ENCODE results near the gene APOBEC4. TPM values are rescaled to one million over a fixed set of nuclear protein-coding genes. Genes with fewer than 3 reads are reported as not detected.
A peak's percentile ranks its signal among the peaks of the same experiment; 100 is the strongest.

The APOBEC4 gene
- total RNA-seq, 2 experiments from 2014 or later: not detected

GRCh38 chr1:183609759-183610452 lies 43.2 kb downstream of the APOBEC4 start:
- Mint-ChIP-seq H3K36me3 (ENCODE audit: low read depth) (no peaks in the 10 kb centered on the region), H3K9me3 (no peaks in the 10 kb centered on the region), H3K4me1 (ENCODE audit: low read depth) (no peaks in the 10 kb centered on the region), H3K27me3 (ENCODE audit: low read depth) (peaks cover 6% of the 10 kb centered on the region), H3K4me3 (no peak overlapping the region), H3K27ac (no peak overlapping the region)
- DNase-seq: no peak
- CTCF ChIA-PET: interaction anchor here (1.2 kb wide), 1 partner anchor 19 kb away, joined by 3 read pairs; no protein-coding TSS in a partner anchor
- intact Hi-C loops (cut with micrococcal nuclease): no loop called here

GRCh38 chr1:183609313-183609712 lies 43.8 kb downstream of the APOBEC4 start:
- Mint-ChIP-seq H3K4me1 (ENCODE audit: low read depth) (no peaks in the 10 kb centered on the region), H3K27ac (no peak overlapping the region), H3K9me3 (no peaks in the 10 kb centered on the region), H3K4me3 (no peak overlapping the region), H3K27me3 (ENCODE audit: low read depth) (peaks cover 6% of the 10 kb centered on the region), H3K36me3 (ENCODE audit: low read depth) (no peaks in the 10 kb centered on the region)
- CTCF ChIA-PET: interaction anchor here (1.2 kb wide), 1 partner anchor 19 kb away, joined by 3 read pairs; no protein-coding TSS in a partner anchor
- peak; percentile 40 for DNase-seq
- intact Hi-C loops (cut with micrococcal nuclease): no loop called here

- Mint-ChIP-seq H3K9me3 (no peaks in the 10 kb centered on the region), H3K4me1 (ENCODE audit: low read depth) (no peaks in the 10 kb centered on the region), H3K27ac (no peak overlapping the region), H3K4me3 (no peak overlapping the region), H3K27me3 (ENCODE audit: low read depth) (peaks cover 6% of the 10 kb centered on the region), H3K36me3 (ENCODE audit: low read depth) (no peaks in the 10 kb centered on the region)
- CTCF ChIA-PET: interaction anchor here (1.2 kb wide), 1 partner anchor 78 kb away, joined by 4 read pairs; no protein-coding TSS in a partner anchor
- intact Hi-C loops (cut with micrococcal nuclease): no loop called here
- no peak for DNase-seq
Measured at GRCh38 chr1:183607322-183607980, 45.7 kb downstream of the APOBEC4 start.

GRCh38 chr1:183605904-183606303 lies 47.2 kb downstream of the APOBEC4 start:
- CTCF ChIA-PET: interaction anchor here (0.6 kb wide), 1 partner anchor 34 kb away, joined by 4 read pairs; no protein-coding TSS in a partner anchor
- Mint-ChIP-seq H3K27me3 (ENCODE audit: low read depth) (peaks cover 6% of the 10 kb centered on the region), H3K27ac (no peak overlapping the region), H3K4me3 (no peak overlapping the region), H3K4me1 (ENCODE audit: low read depth) (no peaks in the 10 kb centered on the region), H3K36me3 (ENCODE audit: low read depth) (no peaks in the 10 kb centered on the region), H3K9me3 (no peaks in the 10 kb centered on the region)
- intact Hi-C loops (cut with micrococcal nuclease): no loop called here
- no peak for DNase-seq

- no peaks in the 10 kb centered on the region for H3K4me1 Mint-ChIP-seq (ENCODE audit: low read depth)
- DNase-seq: no peak
- no peak overlapping the region for H3K4me3 Mint-ChIP-seq
- H3K9me3 Mint-ChIP-seq: no peaks in the 10 kb centered on the region
- no peak overlapping the region for H3K27ac Mint-ChIP-seq
- intact Hi-C loops (cut with micrococcal nuclease): no loop called here
- no peaks in the 10 kb centered on the region for H3K36me3 Mint-ChIP-seq (ENCODE audit: low read depth)
- CTCF ChIA-PET: interaction anchor here (1.0 kb wide), 1 partner anchor 50 kb away, joined by 3 read pairs; no protein-coding TSS in a partner anchor
- H3K27me3 Mint-ChIP-seq (ENCODE audit: low read depth): peaks cover 2% of the 10 kb centered on the region
Measured at GRCh38 chr1:183604815-183605214, 48.3 kb downstream of the APOBEC4 start.

- Mint-ChIP-seq H3K36me3 (ENCODE audit: low read depth) (no peaks in the 10 kb centered on the region), H3K27me3 (ENCODE audit: low read depth) (peaks cover 2% of the 10 kb centered on the region), H3K27ac (no peak overlapping the region), H3K9me3 (no peaks in the 10 kb centered on the region), H3K4me1 (ENCODE audit: low read depth) (no peaks in the 10 kb centered on the region), H3K4me3 (no peak overlapping the region)
- no peak for DNase-seq
- CTCF ChIA-PET: interaction anchor here (1.0 kb wide), 1 partner anchor 50 kb away, joined by 3 read pairs; no protein-coding TSS in a partner anchor
- intact Hi-C loops (cut with micrococcal nuclease): no loop called here
Measured at GRCh38 chr1:183604038-183604808, 48.9 kb downstream of the APOBEC4 start.

GRCh38 chr1:183602510-183602909 lies 50.6 kb downstream of the APOBEC4 start:
- H3K36me3 Mint-ChIP-seq (ENCODE audit: low read depth): no peaks in the 10 kb centered on the region
- no peaks in the 10 kb centered on the region for H3K9me3 Mint-ChIP-seq
- intact Hi-C loops (cut with micrococcal nuclease): no loop called here
- no peak overlapping the region for H3K4me3 Mint-ChIP-seq
- CTCF ChIA-PET: interaction anchor here (1.0 kb wide), 1 partner anchor 314 kb away, joined by 3 read pairs; no protein-coding TSS in a partner anchor
- H3K27me3 Mint-ChIP-seq (ENCODE audit: low read depth): no peaks in the 10 kb centered on the region
- peaks cover 7% of the 10 kb centered on the region for H3K4me1 Mint-ChIP-seq (ENCODE audit: low read depth)
- no peak for DNase-seq
- no peak overlapping the region for H3K27ac Mint-ChIP-seq

GRCh38 chr1:183600634-183601033 lies 52.5 kb downstream of the APOBEC4 start:
- CTCF ChIA-PET: interaction anchor here (0.9 kb wide), 1 partner anchor 85 kb away, joined by 3 read pairs; no protein-coding TSS in a partner anchor
- no peaks in the 10 kb centered on the region for H3K9me3 Mint-ChIP-seq
- DNase-seq: no peak
- no peak overlapping the region for H3K27ac Mint-ChIP-seq
- intact Hi-C loops (cut with micrococcal nuclease): no loop called here
- H3K27me3 Mint-ChIP-seq (ENCODE audit: low read depth): no peaks in the 10 kb centered on the region
- no peaks in the 10 kb centered on the region for H3K36me3 Mint-ChIP-seq (ENCODE audit: low read depth)
- H3K4me3 Mint-ChIP-seq: no peak overlapping the region
- H3K4me1 Mint-ChIP-seq (ENCODE audit: low read depth): peaks cover 7% of the 10 kb centered on the region

GRCh38 chr1:183600136-183600535 lies 53.0 kb downstream of the APOBEC4 start:
- Mint-ChIP-seq H3K27ac (no peak overlapping the region), H3K4me3 (no peak overlapping the region), H3K4me1 (ENCODE audit: low read depth) (peaks cover 7% of the 10 kb centered on the region), H3K27me3 (ENCODE audit: low read depth) (no peaks in the 10 kb centered on the region), H3K36me3 (ENCODE audit: low read depth) (no peaks in the 10 kb centered on the region), H3K9me3 (no peaks in the 10 kb centered on the region)
- intact Hi-C loops (cut with micrococcal nuclease): no loop called here
- CTCF ChIA-PET: interaction anchor here (0.9 to 1.3 kb wide), 2 partner anchors 84 to 85 kb away, joined by 3 to 4 read pairs; no protein-coding TSS in a partner anchor
- DNase-seq: no peak

GRCh38 chr1:183598386-183598785 lies 54.7 kb downstream of the APOBEC4 start:
- H3K27me3 Mint-ChIP-seq (ENCODE audit: low read depth): no peaks in the 10 kb centered on the region
- no peak overlapping the region for H3K4me3 Mint-ChIP-seq
- no peak overlapping the region for H3K27ac Mint-ChIP-seq
- peaks cover 11% of the 10 kb centered on the region for H3K4me1 Mint-ChIP-seq (ENCODE audit: low read depth)
- H3K9me3 Mint-ChIP-seq: no peaks in the 10 kb centered on the region
- intact Hi-C loops (cut with micrococcal nuclease): no loop called here
- H3K36me3 Mint-ChIP-seq (ENCODE audit: low read depth): no peaks in the 10 kb centered on the region
- CTCF ChIA-PET: interaction anchor here (0.7 to 1.1 kb wide), 4 partner anchors 24 to 432 kb away, joined by 3 to 6 read pairs (median 4); no protein-coding TSS in a partner anchor
- DNase-seq: peak; percentile 27

GRCh38 chr1:183597656-183598347 lies 55.3 kb downstream of the APOBEC4 start:
- no peak overlapping the region for H3K27ac Mint-ChIP-seq
- no peaks in the 10 kb centered on the region for H3K27me3 Mint-ChIP-seq (ENCODE audit: low read depth)
- CTCF ChIA-PET: interaction anchor here (0.7 kb wide), 1 partner anchor 379 kb away, joined by 3 read pairs; no protein-coding TSS in a partner anchor
- no peaks in the 10 kb centered on the region for H3K9me3 Mint-ChIP-seq
- no peak overlapping the region for H3K4me3 Mint-ChIP-seq
- no peak for DNase-seq
- H3K4me1 Mint-ChIP-seq (ENCODE audit: low read depth): peaks cover 16% of the 10 kb centered on the region
- intact Hi-C loops (cut with micrococcal nuclease): no loop called here
- H3K36me3 Mint-ChIP-seq (ENCODE audit: low read depth): no peaks in the 10 kb centered on the region

Data from activated naive CD4-positive, alpha-beta T cell treated with anti-CD3 and anti-CD28 coated beads for 36 hours (primary cell).